NT2/D1 (cell line): Measurements from ENCODE around the gene FLG.

Experiments used
- DNase-seq: peaks from one replicate; pipeline ENCODE4 v3.0.0-alpha.2; 2011; ENCODE audit warnings: low read depth, low spot score
- H3K27me3 ChIP-seq: 2 replicates; pipeline ENCODE4 v1.6.0; 2011; ENCODE audit warnings: mild to moderate bottlenecking; ENCODE audit not compliant: insufficient read length, insufficient read depth
- H3K36me3 ChIP-seq: 2 replicates; pipeline ENCODE4 v1.6.1; 2011; ENCODE audit warnings: mild to moderate bottlenecking, low read length, mixed read lengths; ENCODE audit not compliant: insufficient read depth, insufficient read length
- H3K4me1 ChIP-seq: 2 replicates; pipeline ENCODE4 v1.5.1; 2011; ENCODE audit not compliant: insufficient read depth, insufficient read length
- H3K4me3 ChIP-seq: 2 replicates; pipeline ENCODE4 v1.5.1; 2011; ENCODE audit warnings: low read depth; ENCODE audit not compliant: insufficient read length
- H3K9ac ChIP-seq: 2 replicates; pipeline ENCODE4 v1.6.0; 2011; ENCODE audit warnings: low read depth; ENCODE audit not compliant: insufficient read length
- H3K9me3 ChIP-seq: 2 replicates; pipeline ENCODE4 v1.5.1; 2011; ENCODE audit warnings: mild to moderate bottlenecking, low read length; ENCODE audit not compliant: insufficient read depth
- SUZ12 ChIP-seq: IDR thresholded peaks from 2 replicates; pipeline ENCODE4 v1.6.1; 2011; ENCODE audit not compliant: insufficient read length, insufficient read depth; ENCODE audit errors: extremely low read depth
- YY1 ChIP-seq: IDR thresholded peaks from 2 replicates; pipeline ENCODE4 v1.6.1; 2011; ENCODE audit not compliant: insufficient read length, insufficient read depth
- ZNF274 ChIP-seq: IDR thresholded peaks from 2 replicates; pipeline ENCODE4 v1.6.1; 2011; ENCODE audit warnings: mild to moderate bottlenecking, low read depth, low read length

The FLG gene

DNA sequence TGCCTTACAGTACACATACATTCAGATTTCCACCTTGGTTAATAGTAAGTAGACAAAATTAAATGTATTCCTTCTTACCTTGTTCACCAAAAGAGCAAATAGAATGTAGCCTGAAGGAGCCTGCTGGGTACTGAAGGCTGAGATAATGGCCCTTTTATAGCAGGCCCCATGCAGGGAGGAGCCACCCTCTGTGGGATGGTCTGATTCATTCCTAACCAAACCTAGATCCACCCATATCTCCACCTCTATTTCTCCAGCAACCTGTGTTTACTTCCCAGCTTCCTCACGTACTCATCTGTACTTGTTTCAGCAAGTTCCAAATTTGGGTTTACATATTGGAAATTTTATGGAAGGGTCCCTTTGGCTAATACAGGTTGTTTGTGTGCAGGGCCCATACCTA, at the start of gene FLG:
TSS of gene FLG (minus strand) at position 129 of the 400 bp plus-strand sequence. CDS start 9,783 bp downstream, outside the sequence.
- DNase-seq = no peak
- no peak for TF ChIP-seq SUZ12
- Histone ChIP-seq H3K36me3 (no peaks in the 10 kb centered on the region), H3K4me3 (no peak within 1 kb of the TSS), H3K9ac (no peak within 1 kb of the TSS), H3K4me1 (no peaks in the 10 kb centered on the region), H3K9me3 (no peaks in the 10 kb centered on the region), H3K27me3 (no peaks in the 10 kb centered on the region)

DNA sequence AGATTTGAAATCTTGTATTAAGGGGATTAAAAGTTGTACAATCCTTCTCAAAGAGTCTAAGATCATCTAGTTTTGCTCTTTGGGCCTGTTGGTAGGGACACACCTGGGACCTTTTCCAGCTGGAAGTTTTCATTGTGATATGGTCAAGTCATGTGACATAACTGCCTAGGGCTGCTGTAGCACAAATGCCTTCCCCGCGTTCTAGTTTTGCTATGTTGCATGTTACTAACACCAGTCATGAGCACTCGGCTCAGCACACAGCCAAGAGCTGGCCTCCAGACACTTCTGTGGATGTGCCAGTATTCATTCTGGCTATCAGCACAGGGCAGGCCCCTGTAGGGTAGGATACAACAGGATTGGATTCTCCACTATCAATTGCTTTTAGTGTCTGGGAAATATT, 49.4 kb upstream of the FLG start:
- TF ChIP-seq SUZ12 (no peak), ZNF274 (no peak), YY1 (no peak)
- no peak overlapping the region for H3K4me3 ChIP-seq

DNA sequence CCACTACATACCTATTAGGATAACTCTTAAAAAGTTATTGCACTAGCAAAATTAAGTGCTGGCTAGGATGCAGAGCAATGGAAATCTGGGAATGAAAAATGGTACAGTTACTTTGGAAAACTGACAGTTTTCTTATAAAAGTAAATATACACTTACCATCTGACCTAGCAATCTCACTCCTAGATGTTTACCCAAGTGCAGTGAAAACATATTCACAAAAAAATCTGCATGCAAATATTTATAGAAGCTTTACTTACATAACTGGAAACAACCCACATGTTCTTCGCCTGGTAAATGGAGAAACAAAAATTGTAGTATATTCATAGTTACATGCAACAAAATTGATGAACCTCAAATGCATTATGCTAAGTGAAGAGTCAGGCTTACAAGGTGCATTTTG, 47.6 kb upstream of the FLG start:
- Histone ChIP-seq H3K27me3 (no peaks in the 10 kb centered on the region), H3K9ac (no peak overlapping the region), H3K36me3 (no peaks in the 10 kb centered on the region), H3K4me1 (no peaks in the 10 kb centered on the region), H3K9me3 (peaks cover 10% of the 10 kb centered on the region; the same call in 1 of the 2 replicates), H3K4me3 (no peak overlapping the region)
- no peak for DNase-seq
- no peak for TF ChIP-seq ZNF274

More for the DNA sequence above, 49.4 kb upstream of the FLG start:
- no peak overlapping the region for H3K9ac ChIP-seq
- peaks cover 3% of the 10 kb centered on the region; the same call in 1 of the 2 replicates for H3K9me3 ChIP-seq
- no peaks in the 10 kb centered on the region for H3K4me1 ChIP-seq
- no peak for DNase-seq
- no peaks in the 10 kb centered on the region for H3K36me3 ChIP-seq
- no peaks in the 10 kb centered on the region for H3K27me3 ChIP-seq

DNA sequence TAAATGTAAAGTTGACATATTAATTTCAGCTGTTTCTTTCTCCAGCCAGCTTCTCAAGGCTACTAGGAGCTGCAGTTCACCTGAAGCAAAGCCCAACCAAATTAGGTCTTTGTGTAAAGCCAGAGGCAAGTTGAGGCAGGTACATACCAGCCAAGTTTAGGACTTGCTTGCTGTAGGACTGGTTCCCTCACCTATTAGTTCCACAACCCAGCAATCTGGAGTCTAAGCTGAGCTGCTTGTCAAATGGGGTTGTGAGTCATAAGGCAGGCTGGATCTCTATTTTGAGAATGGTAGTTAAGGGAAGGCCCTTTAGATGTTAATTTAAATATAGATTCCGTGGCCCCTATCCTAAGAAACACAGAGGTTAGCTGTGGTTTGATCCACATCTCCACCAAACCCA, 42.4 kb upstream of the FLG start:
- peaks cover 10% of the 10 kb centered on the region; the same call in 1 of the 2 replicates for H3K9me3 ChIP-seq
- TF ChIP-seq ZNF274 (no peak), SUZ12 (no peak), YY1 (no peak)
- H3K4me3 ChIP-seq = no peak overlapping the region
- H3K36me3 ChIP-seq = no peaks in the 10 kb centered on the region
- H3K9ac ChIP-seq = no peak overlapping the region
- no peaks in the 10 kb centered on the region for H3K4me1 ChIP-seq
- H3K27me3 ChIP-seq = no peaks in the 10 kb centered on the region
- no peak for DNase-seq

DNA sequence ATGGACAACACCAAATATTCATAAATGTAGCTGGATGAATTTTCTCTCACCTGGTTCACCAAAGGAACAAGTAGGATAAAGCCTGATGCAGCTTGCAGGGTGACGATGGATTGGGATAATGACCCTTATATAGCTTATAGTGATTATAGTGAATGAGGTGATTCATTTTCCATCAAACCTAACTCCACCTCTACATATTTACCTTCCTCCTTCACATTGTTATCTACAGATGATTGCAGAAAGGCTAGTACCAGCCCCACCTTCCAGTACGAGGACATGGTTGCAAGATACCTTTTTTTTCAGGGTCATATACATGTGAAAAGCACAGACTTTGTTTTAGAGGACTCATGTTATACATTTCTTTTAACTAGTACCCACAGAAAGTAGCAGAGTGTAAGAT, 34.9 kb upstream of the FLG start, which contains the start of gene FLG2:
TSS of gene FLG2 (minus strand) at position 101 of the 400 bp plus-strand sequence. CDS start 1,122 bp downstream, outside the sequence.
- H3K9me3 ChIP-seq = no peaks in the 10 kb centered on the region; the same call in 1 of the 2 replicates
- TF ChIP-seq SUZ12 = no peak
- TF ChIP-seq YY1 = no peak
- TF ChIP-seq ZNF274 = no peak

DNA sequence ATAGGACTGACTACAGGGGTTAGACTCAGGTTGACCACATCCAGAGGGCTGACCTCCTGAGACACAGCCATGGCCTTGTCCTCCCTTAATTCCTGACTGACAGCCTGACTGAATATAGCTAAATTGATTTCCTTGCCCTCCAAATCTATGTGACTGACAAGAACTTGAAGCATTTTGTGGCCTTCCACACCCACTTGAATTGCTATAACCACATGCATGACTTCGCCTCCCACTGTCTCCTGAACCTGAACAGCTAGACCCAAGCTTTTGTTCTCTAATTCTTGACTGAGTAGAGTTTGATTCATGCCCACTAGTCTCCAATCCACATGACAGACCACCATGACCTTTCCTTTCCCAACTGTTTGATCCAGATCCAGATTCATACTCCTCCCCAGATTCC, 31.7 kb upstream of the FLG start:
- DNase-seq = no peak
- no peaks in the 10 kb centered on the region for H3K4me1 ChIP-seq
- no peaks in the 10 kb centered on the region for H3K27me3 ChIP-seq
- H3K4me3 ChIP-seq = no peak overlapping the region
- no peak for TF ChIP-seq ZNF274
- TF ChIP-seq SUZ12 = no peak
- no peak for TF ChIP-seq YY1
- H3K9me3 ChIP-seq = no peaks in the 10 kb centered on the region; the same call in 1 of the 2 replicates
- no peak overlapping the region for H3K9ac ChIP-seq
- H3K36me3 ChIP-seq = no peaks in the 10 kb centered on the region

More for the DNA sequence above, 34.9 kb upstream of the FLG start, which contains the start of gene FLG2:
- Histone ChIP-seq H3K4me1 (no peaks in the 10 kb centered on the region), H3K36me3 (no peaks in the 10 kb centered on the region), H3K9ac (no peak within 1 kb of the TSS), H3K4me3 (no peak within 1 kb of the TSS), H3K27me3 (no peaks in the 10 kb centered on the region)
- DNase-seq = no peak

DNA sequence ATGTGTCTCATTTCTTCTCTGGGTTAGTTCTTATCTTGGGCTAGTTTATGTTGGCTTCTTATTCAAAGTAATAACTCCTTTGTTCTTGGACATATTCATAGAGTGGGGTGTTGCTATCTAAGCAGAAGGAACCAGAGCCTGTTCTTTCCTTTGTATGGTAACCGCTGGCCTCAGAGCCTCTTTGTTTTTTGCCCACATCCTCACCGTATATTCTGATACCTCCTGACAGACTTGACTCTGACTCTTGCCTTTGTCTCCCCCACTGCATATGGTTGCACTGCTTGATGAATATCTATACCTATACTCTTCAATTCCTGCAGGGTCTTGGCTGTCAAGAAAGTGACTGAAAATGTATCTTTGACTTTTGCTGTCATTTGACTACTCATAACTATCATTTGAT, 24.6 kb upstream of the FLG start:
- no peaks in the 10 kb centered on the region; the same call in 1 of the 2 replicates for H3K9me3 ChIP-seq
- TF ChIP-seq SUZ12 (no peak), ZNF274 (no peak), YY1 (no peak)

More for the DNA sequence above, 24.6 kb upstream of the FLG start:
- Histone ChIP-seq H3K27me3 (no peaks in the 10 kb centered on the region), H3K36me3 (peaks cover 4% of the 10 kb centered on the region), H3K9ac (no peak overlapping the region), H3K4me1 (no peaks in the 10 kb centered on the region), H3K4me3 (no peak overlapping the region)
- DNase-seq = no peak
